ENCODE results near the gene NEK11.

GRCh38 chr3:131222599-131222998 lies 195.9 kb downstream of the NEK11 start:
- no peak for TF ChIP-seq CTCF (IDR thresholded peaks at IDR 0.05; ENCODE audit: poor library complexity)
- TF ChIP-seq EZH2 (IDR thresholded peaks at IDR 0.05; ENCODE audit: borderline replicate concordance) = no peak
- TF ChIP-seq EZH2phosphoT487 (IDR thresholded peaks at IDR 0.05; ENCODE audit: low read depth, severe bottlenecking, unreplicated experiment) = no peak
